NCI-H69 (cell line): ENCODE measurements around the gene SERPINB3.
"Not testable (repeated sequence)": the region's sequence is repeated elsewhere in the genome, so short reads cannot be mapped to it uniquely, and the experiment has no call there.

ENCODE experiments used
- DNase-seq: peaks from one replicate; lab custom pipeline; 2025; lab: John Stamatoyannopoulos, UW

The SERPINB3 gene

DNA sequence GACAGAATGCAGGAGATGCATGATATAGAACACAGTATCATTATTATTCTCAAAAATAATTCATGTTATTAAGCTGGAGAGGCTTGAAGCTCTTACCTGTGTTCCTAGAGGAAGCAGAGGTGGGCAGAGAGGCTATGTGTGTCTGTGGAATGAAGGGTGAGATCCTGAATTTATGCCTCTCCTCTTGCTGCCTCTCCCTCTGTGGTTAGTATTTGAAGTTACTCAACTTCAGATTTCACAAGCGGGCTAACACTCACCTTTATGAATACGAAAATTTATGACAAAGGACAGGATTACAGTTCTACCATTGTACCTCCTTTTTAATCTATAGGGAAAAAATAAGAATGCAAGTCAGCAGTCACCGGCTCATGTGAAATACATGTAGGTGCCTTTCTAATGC, at the start of gene SERPINB3:
TSS of gene SERPINB3 (minus strand) at position 144 of the 400 bp plus-strand sequence. CDS start 677 bp downstream, outside the sequence.
- DNase-seq = not testable (repeated sequence)

DNA sequence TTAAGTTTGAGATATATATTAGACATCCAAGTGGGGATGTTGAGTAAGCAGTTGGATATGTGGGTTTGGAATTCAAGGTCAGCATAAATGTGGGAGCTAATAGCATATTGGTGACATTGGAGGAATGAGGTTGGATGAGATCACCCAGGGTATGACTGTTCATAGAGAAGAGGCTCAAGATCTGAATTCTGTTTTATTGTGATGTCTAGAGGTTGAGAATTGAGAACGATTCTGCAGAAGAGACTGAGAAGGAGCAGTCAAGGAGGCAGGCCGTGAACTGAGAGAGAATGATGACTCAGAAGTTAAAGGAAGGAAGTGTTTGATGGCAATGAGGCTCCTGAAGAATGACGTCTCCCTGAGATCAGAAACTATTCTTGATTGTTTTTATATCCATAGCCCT, 47.0 kb upstream of the SERPINB3 start:
- DNase-seq = no peak

DNA sequence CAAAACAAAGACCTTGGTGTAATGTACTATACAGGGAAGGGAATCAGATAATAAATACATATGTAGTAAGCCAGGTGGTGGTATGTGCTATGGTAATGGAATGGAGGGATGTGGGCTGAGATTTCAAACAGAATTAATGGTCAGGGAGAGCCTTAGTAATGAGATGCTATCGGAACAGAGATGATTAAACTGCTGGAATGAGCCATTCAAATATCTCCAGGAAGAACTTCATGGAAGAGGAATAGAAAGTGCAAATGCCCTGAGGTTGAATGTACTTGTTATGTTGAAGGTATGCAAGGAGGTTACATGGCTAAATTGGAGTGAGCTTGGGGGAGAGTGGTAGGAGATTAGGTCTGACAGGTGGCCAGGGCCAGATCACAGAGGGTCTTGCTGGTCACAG, 46.1 kb upstream of the SERPINB3 start:
- no peak for DNase-seq

DNA sequence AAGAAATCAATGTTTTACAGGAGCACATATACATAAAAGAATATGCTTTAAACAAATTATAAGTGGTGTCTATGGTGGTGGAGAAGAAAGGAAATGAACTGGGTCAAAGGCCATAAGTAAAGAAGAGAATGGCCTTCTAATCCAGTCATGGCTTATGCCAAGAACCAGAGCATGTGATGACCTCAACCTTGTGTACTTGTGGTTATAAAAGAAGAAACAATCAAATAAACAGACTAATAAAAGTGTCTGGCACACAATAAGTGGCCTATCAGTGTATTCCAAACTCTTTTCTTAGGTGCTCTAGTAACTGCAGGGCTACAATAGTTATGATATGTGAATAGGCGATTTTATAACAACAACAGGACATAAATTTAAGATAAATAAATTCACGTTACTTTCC, 43.7 kb upstream of the SERPINB3 start:
- no peak for DNase-seq

DNA sequence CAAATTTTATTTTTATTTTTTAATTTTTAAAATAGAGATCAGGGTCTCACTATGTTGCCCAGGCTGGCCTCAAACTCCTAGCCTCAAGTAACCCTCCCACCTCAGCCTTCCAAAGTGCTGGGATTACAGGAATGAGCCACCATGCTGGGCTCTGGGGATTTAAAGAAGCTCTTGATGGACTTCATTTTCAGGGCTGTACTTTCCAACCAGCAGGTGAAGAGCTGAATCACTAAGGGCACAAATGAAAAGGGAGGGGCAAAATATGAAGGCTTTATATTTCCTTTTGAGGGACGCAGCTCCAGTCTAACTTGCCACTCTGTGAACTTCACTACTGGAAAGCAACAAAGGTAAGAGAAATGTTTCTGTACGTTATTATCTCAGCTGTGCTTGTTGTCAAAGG, 41.0 kb upstream of the SERPINB3 start, which contains the start of gene SERPINB11:
TSS of gene SERPINB11 (plus strand) at position 301 of the 400 bp plus-strand sequence. CDS start 7,234 bp downstream, outside the sequence.
- DNase-seq = peak; percentile 23

DNA sequence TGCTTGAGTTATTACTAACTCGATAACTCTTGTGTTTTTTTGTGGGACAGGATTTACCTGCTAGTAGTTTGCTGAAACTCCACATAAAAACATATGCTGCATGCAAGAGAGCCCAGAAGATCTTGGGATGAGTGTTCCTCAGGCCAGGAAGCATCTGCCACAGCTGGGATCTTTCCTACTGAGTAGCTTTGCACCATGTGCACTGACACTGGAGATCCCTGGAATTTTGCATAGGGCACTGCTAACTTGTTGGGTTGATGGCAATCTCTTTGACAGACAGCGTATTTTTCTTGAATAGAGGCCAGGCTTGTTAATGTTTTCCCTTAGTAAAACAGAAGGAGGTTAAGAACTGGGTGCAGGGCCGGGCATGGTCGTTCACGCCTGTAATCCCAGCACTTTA, 40.3 kb upstream of the SERPINB3 start:
- DNase-seq = no peak

DNA sequence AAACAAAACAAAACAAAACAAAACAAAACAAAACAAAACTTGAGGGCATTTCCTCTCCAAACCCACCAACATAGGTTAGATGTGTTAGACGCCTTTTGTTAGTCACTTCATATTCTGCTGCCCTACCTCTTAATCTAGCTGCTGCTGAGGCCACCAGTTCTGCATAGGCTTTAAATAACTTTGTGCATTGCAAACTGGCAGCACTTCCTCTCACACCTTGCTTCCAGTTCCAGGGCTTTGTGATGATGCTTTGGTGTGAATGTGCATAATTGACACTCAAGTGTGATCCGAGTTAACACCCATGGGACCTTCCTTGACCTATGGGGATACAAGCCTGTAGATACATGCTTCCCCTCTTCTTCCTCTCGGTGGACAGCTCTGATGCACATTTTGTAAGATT, 38.8 kb upstream of the SERPINB3 start:
- no peak for DNase-seq

DNA sequence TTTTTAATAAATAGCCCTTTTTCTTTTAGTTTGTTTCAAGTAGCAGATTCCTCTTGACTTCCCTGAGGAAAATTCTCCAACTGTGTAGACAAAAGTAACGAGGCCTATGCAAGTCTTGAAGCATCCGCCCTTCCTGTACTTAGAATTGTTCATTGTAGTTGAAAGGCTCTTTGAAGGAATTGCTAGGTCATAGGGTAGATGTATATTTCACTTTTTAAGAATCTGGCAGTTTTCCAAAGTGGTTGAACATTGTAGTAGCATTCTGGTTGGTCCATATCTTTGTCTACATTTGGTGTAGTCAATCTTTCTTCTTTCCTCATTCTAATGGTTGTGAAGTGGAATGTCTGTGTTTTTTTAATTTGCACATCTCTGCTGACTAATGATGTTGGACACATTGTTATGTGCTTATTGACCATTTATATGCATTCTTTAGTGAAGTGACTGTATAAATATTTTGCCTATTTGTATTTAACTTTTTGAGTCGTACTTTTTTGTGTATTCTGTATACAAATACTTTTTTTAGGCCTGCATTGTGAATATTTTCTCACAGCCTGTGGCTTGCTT, 35.5 kb upstream of the SERPINB3 start:
- DNase-seq = no peak

DNA sequence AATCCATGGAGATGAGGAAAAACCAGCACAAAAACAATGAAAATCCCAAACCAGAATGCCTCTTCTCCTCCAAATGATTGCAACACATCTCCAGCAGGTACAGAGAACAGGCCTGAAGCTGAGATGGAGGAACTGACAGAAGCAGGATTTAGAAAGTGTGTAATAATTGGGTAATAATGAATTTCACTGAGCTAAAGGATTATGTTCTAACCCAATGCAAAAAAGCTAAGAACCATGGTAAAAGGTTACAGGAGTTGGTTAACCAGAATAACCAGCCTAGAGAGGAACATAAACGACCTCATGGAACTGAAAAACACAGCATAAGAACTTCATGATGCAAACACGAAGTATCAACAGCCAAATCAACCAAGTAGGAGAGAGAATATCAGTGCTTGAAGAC, 27.4 kb upstream of the SERPINB3 start:
- DNase-seq = no peak

DNA sequence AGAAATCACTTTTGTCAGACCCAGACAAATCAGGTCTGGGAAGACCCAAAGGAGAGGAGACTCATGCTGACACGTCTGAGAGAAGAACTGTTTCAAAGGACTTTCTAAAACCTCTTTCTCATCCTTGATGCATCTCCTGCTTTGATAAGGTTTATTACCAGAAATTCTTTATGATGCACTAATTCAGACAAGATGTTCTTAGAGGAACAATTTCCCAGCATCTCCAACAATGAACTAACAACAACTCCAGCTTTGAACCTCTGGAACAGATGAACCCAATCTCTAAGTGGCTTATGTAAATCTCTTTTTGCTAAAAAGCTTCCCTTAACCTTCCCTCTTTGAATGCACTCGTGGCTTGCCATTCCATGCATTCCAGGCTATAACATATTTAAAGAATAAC, 25.2 kb upstream of the SERPINB3 start:
- no peak for DNase-seq

DNA sequence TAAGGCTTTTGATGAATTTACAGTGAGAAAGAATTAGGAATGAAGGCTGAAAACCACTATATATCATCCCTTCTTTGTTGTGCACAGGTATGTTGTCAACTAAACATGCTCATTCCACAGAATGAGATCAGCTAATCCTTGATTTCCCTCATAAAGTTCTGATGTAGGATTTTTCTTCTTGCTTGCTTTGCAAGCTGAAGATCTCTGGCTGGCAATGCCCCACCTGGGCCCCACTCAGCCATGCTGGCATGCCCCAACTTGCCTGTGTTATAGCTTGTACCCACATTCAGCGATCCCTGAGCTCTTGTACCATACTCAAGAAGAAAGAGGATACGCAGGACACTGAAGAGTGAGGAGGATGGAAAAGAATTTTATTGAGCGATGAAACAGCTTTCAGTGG, 23.0 kb upstream of the SERPINB3 start:
- DNase-seq = no peak

DNA sequence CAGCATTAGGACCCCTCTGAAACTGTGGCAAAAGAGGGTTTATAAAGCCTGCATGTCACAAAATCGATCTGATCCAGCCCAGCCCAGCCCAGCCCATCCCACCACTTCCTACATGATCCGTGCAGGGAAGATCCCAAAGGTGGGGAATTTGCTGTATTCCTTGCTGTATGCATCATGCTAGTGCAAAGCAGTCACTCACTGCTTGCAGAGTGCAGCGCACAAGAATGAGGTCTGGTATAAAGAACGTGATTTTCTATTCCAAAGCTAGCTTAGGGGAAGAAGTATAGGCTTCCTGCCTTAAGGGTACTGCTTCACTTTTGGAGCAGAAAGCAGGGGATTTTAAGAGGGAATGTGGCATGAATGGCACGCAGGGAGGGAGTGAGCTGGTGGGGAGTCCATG, 22.2 kb upstream of the SERPINB3 start:
- DNase-seq = no peak

DNA sequence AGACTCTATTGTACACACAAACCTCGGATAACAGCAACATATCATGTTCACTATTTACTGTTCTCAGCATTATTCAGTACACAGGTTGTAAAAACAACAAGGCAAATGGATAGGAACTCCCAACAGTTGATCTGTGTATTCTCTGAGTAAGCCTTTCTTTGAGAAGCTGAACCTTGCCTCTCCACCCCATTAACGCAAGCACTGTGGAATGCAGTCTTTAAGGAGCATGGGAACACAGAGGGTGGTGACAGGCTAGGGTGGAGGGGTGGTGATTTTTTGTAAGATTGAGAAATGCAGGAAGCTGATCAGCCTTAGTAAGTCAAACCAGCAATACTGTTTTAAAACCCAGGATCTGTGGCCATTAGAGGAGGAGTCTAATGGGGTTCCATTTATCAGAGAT, 21.5 kb upstream of the SERPINB3 start:
- no peak for DNase-seq

DNA sequence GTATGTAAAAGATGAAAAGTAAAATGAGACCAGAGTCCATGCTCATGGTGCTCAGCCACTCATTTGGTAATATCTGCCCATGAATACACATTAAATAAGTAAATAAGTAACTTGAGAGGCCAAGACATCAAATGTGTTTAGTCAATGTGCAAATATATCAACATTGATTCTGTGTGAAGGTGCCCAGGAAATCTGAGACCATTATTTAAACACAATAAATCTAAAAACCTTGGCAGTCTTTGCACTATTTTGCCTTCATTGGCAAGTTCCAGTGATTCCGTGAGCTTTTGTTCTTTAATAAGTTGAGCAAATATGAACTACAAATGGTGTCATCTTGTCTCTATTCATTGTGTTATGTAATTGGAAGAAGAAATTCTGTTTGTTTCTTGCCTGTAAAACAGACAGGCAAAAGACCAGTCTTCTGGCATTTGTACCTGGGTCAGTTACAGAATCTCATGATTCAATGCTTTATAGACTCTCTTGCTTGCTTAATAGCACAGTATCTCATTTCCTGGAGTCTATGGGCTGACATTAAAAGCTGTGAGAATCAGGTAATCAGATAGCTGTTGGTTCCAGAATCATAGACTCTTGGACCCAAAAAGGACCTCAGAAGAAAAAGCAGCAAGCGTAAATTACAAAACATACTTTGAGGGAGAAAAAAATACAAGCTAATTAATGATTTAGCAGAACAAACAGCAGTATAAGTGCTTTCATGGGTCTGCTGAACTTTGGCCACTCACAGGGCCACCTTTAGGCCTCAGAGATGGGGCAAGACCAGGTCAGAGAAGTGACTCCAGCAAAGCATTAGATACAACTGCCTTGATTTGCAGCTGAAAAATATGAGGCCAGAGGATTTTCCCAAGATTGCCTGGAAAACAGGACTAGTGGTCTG, 20.0 kb upstream of the SERPINB3 start:
- DNase-seq = peak; percentile 97

DNA sequence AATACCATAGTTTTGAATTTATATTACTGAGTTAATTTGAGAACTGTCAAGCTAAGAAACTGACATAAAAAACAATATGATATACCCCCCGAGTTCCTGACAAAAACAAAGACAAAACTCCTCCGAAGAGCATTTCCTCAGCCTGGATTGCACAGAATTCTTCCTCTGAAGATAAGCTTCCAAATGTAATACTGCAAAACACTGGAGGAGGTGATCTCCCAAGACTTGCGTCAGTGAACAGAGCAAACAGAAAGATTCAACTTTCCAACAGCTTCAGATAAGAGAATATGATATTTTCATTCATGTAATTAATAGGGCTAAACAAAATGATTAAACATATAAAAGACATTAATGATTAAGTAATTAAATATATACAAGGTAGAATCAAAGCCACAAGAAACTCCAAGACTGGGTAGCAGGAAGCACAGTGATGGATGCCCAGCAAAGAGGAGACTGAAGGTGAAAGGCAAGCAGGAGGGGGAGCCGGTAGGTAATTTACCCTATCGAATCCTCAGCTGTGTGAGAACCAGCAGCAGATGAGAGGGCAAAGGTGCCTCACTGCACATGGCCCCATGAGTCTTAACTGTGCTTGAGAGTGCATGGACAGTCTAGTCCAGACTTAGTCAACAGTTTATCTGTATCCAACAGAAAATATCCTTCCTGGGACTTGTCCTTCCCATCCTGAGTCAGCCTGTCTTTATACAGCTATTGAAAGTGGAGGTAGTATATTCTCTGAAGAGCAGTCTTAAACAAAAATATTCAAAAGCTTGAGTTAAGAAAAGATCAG, 18.3 kb upstream of the SERPINB3 start:
- peak; percentile 67 for DNase-seq

DNA sequence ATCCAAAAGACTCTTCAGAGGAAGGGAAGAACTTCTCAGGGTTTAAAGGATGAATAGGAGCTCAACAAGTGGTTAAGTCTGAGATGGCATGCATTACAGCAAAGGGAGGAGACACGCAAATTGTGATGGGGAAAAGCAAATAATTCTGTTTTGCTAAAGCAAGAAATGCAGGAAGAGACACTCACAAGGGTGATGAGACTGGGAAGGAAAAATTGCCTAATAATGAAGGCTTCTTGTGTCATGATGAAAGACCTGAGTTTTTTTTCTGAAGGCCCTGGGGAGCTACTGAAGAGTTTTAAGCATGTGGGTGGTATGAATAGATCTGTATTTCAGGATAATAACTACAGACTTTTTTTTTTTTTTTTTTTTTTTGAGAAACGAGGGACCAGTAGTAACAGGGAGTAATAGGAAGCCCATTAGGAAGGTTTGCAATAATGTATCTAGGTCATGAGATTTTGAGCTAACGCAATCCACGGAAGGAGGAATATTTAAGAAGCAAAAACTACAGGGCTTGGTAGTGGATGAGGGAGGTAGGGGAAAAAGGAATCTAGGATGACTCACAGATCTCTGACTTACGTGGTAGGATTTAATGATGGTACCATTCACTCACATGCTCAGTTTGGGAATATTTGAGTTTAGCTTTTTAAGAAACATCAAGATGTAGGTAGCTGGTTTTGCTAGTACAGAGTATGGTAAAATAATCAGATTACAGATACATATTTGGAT, 16.0 kb upstream of the SERPINB3 start:
- peak; percentile 29 for DNase-seq

DNA sequence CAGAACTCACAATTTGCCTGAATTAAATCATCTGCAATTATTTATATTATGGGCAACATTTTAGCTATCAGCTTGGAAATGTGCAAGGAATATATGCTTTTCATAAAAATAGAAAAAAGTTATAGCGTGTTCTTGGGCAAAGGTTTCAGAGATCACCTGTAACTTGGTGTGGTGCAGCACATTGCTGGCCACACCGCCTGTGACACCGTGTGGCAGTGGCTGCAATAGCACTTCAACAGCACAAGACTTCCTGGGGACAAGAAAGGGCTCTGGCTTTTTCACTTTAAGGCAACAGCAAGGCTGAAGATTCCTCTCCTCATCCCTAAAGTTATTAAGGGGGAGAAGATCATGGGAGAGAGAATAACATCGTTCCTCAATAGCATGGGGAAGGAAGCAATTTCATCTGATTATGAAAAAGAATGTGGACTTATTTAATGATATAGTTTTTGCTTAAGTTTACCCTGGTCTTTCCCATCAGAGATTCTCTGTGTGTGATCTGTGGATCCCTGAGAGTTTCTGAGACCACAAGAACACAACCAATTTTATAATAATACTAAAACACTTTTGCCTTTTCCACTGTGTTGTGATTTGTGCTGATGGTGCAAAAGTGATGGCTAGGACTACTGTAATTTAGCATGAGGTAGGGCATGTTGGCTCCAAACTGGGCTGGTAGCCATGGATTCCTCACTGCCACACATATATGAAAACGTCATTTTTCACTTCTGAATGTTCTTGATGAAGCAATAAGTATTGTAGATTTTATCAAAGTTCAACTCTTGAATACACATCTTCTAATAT, 15.0 kb upstream of the SERPINB3 start:
- DNase-seq = peak; percentile 85

DNA sequence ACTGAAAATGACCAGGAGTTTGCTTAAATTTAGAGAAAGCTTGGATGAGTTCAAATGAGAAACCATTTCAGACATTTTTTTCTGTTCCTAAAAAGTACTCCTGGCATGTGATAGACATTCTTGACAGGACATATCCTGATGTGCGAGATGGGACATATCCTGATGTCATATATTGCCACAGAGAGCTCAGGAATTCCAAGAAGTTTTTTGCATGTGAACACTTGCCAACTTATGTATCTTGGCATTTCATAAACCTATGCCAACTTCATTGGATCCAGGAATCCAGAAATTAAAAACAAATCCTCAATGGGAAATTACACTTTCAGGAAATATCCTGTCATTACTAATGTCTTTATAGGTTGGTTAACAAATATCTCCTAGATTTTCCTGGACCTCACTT, 2.9 kb upstream of the SERPINB3 start:
- DNase-seq = no peak

DNA sequence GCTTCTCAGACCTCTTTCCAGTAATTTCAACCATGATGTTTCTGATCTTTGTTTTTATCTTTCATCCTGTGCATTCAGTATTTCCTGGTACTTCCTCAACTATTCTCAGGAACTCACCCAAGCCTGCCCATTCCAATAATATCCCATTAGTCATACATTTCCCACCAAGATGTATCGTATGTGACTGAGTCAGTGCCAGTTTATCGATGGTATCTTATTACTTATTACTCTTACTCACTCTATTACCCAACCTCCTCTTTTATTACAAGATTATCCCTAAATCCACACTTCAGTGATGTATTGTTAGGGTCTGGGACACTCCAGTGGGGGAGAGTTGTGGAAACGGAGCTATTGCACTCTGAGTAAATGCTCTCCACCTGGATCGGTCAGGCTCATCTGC, 2.8 kb downstream of the SERPINB3 start:
- not testable (repeated sequence) for DNase-seq

DNA sequence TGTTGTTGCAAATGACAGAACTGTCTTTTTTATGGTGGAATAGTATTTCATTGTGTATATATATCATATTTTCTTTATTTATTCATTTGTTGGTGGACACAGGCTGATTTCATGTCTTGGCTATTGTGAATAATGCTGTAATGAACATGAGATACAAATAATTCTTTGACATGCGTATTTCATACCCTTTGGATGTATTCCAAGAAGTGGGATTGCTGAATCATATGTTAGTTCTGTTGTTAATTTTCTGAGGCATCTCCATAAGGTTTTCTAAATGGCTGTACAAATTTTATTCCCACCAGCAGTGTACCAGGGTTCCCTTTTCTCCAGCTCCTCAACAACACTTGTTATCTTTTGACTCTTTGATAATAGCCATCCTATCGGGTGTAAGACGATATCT, 11.4 kb downstream of the SERPINB3 start:
- not testable (repeated sequence) for DNase-seq

DNA sequence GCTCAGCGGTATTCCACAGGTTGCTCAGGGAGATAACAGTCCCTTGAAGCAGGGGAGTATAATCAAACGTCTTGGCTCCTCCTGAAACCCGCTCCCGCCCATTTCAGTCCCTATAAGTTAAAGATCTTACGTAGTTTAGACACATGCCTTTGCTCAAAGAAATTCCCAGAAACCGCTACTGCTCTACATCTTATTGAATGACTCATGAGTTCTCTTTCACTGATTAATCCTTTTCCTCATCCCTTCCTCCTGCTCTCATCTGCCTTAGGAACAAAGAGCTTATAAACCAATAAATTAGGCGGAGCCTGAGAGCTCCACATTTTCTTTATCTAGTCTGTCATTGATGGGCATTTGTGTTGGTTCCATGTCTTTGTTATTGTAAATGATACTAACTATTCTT, 13.5 kb downstream of the SERPINB3 start:
- DNase-seq = no peak
